ENCODE data around the gene PARP16.
"Not testable (repeated sequence)": the region's sequence is repeated elsewhere in the genome, so short reads cannot be mapped to it uniquely, and the experiment has no call there.

DNA sequence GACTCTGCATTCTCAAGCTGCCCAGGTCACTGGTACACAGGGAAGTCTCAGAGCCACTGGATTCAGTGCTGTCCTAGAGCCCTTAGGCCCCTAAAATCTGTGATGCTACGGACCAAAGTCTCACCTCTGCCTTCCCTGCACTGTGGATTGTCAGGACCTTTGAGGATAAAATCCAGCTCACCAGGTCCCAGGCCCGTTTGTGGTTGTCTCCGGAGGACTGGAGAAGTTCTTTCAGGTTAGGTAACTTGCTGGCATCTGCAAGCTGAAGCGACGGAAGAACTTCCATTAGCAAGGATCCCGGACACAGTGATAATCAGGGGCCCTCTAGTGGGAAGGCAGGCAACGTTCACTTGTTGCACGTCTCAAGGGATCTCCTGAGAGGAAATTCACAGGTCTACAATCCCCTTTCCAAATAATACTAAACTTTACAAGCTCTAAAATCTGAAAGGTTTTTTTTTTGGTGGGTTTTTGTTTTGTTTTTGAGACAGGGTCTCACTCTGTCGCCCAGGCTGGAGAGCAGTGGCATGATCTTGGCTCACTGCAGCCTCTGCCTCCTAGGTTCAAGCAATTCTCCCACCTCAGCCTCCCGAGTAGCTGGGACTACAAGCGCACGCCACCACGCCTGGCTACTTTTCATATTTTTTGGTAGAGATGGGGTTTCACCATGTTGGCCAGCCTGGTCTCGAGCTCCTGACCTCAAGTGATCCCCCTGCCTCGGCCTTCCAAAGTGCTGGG, 15.7 kb downstream of the PARP16 start:
- TF ChIP-seq, protein P1, sequence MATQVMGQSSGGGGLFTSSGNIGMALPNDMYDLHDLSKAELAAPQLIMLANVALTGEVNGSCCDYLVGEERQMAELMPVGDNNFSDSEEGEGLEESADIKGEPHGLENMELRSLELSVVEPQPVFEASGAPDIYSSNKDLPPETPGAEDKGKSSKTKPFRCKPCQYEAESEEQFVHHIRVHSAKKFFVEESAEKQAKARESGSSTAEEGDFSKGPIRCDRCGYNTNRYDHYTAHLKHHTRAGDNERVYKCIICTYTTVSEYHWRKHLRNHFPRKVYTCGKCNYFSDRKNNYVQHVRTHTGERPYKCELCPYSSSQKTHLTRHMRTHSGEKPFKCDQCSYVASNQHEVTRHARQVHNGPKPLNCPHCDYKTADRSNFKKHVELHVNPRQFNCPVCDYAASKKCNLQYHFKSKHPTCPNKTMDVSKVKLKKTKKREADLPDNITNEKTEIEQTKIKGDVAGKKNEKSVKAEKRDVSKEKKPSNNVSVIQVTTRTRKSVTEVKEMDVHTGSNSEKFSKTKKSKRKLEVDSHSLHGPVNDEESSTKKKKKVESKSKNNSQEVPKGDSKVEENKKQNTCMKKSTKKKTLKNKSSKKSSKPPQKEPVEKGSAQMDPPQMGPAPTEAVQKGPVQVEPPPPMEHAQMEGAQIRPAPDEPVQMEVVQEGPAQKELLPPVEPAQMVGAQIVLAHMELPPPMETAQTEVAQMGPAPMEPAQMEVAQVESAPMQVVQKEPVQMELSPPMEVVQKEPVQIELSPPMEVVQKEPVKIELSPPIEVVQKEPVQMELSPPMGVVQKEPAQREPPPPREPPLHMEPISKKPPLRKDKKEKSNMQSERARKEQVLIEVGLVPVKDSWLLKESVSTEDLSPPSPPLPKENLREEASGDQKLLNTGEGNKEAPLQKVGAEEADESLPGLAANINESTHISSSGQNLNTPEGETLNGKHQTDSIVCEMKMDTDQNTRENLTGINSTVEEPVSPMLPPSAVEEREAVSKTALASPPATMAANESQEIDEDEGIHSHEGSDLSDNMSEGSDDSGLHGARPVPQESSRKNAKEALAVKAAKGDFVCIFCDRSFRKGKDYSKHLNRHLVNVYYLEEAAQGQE (IDR thresholded peaks at IDR 0.05; ENCODE audit: borderline replicate concordance) = peak; percentile 87
- TF ChIP-seq, protein P1 (CRISPR knock-in tag; IDR thresholded peaks at IDR 0.05; ENCODE audit: low read depth) = not testable (repeated sequence)
- TF ChIP-seq TCF3 (CRISPR knock-in tag; IDR thresholded peaks at IDR 0.05); GTF3C2 (IDR thresholded peaks at IDR 0.05; ENCODE audit: borderline replicate concordance, extremely low read depth, insufficient read length); FOXM1 (IDR thresholded peaks at IDR 0.05; ENCODE audit: low read depth); FOXM1 (CRISPR knock-in tag; IDR thresholded peaks at IDR 0.05; ENCODE audit: low read depth); GABPA (tag; conservative IDR thresholded peaks at IDR 0.05; ENCODE audit: low read depth); NR2F6 (CRISPR knock-in tag; IDR thresholded peaks at IDR 0.05); ZNF76 (CRISPR knock-in tag; IDR thresholded peaks at IDR 0.05; ENCODE audit: borderline replicate concordance); FOXA1 (IDR thresholded peaks at IDR 0.05; ENCODE audit: borderline replicate concordance); ATF1 (CRISPR knock-in tag; IDR thresholded peaks at IDR 0.05); ATF1 (tag; IDR thresholded peaks at IDR 0.05); SIN3B (IDR thresholded peaks at IDR 0.05; ENCODE audit: low read depth): not testable (repeated sequence)
- TF ChIP-seq CTCF (IDR thresholded peaks at IDR 0.05 in 2 of 3, conservative IDR thresholded peaks at IDR 0.05 in 1 of 3; ENCODE audit: insufficient read depth in 2 of 3, low read depth in 1 of 3, low read length in 3 of 3) = peak; percentile 81 to 93 (median 83)

Measured in K562 (cell line).